22Rv1 (cell line): ENCODE data around the gene HNRNPH2.

Experiments used
- CTCF ChIP-seq: fragments of 450-650 bp; IDR thresholded peaks from 2 replicates; pipeline ENCODE4 v1.5.1; 2017; ENCODE audit warnings: mild to moderate bottlenecking
- ZFX ChIP-seq: fragments of 450-650 bp; IDR thresholded peaks from 2 replicates; pipeline ENCODE4 v1.6.1; 2017; ENCODE audit warnings: antibody characterized with exemption, borderline replicate concordance

- no peak for TF ChIP-seq CTCF
- TF ChIP-seq ZFX, result no peak
Observed at GRCh38 chrX:101368800-101369199, 39.2 kb upstream of the HNRNPH2 start.
